T47D (cell line): ENCODE measurements around the gene MRGPRD.
"Not testable (repeated sequence)": the region's sequence is repeated elsewhere in the genome, so short reads cannot be mapped to it uniquely, and the experiment has no call there.

ENCODE experiments used
- DNase-seq, 2 experiments: peaks; one replicate each; pipeline versions ENCODE4 v3.0.0 to v3.0.0-alpha.2; 2011 to 2012; ENCODE audit warnings: low read depth in 1 of 2, low spot score in 1 of 2
- JUND ChIP-seq: IDR thresholded peaks from 2 replicates; pipeline ENCODE4 v1.6.1; 2012; ENCODE audit warnings: low read depth
- in situ Hi-C: cut with HindIII; loops from 2 replicates; pipeline ENCODE4 v1.10.0; 2016; ENCODE audit warnings: low sequenced_read_pairs, low pct_unique_long_range_greater_than_20kb

Gene MRGPRD

DNA sequence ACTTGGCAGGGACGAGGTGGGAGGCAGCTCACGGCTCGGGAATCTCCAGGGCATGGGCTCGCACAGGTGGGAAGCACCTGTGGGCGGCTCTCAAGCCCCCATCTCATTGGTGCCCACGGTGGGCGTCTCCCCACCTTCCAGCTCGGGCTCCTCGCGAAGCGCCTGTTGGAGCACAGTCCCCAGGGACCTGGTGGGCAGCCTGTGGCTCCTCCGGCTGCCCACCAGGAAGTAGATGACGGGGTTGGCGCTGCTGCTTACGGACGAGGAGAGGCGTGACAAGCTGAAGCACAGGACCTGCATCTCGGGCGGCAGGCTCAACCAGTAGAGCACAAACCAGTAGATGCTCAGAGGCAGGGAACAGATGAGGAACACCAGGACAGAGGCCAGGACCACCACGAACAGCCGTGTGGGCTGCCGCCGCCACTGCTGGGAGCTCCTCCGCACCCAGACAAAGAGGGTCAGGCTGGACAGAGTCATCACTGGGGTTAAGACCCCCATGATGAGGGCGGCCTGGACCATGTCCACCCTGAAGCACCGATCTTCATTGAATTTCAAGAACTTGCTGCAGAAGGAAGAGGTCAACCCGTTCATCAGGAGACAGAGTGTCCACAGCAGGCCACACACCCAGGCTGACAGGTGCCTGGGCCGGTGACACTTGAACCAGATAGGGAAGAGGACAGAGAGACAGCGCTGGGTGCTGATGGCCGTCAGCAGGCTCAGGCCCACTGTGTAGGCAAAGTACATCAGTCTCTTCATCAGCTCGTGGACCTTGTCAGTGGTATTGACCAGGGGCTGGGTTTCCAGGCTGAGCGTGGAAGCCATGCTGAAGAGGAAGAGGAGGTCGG lies 633 bp downstream of the MRGPRD start:
- no peak for DNase-seq
- in situ Hi-C loops: no loop called here
- TF ChIP-seq JUND: no peak

DNA sequence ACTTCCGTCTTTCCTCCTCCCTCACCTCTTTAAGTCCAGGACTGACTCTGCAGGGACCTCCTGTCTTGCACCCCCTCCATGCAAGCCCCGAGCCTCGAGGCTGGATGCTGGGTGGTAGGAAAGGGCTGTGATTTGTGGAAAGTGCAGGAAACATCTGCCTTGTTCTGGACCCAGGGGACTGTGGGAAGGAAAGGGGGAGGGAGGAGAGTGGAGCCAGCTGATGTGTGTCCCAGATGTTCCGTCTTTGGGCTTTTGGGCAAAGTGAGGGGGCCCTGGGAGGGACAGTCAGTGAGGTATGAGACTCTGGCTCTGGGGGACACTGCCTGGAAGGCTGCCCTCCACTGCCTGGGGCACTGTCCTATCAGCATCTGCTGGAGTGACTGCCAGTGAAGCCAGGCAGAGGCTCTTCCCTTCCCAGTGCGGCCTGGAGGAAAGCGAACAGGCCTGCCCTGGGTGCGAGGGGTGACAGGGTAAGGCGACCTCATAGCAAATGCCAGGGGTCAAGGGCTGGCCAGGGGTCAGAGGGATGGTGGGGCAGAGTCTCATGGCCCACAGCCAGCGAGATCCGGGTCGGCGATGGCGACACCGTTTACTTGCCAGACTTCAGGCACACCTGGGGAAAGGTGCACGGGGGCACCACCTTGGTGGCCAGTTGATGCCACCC lies 1.7 kb downstream of the MRGPRD start:
- DNase-seq: no peak
- no peak for TF ChIP-seq JUND
- in situ Hi-C loops: no loop called here

DNA sequence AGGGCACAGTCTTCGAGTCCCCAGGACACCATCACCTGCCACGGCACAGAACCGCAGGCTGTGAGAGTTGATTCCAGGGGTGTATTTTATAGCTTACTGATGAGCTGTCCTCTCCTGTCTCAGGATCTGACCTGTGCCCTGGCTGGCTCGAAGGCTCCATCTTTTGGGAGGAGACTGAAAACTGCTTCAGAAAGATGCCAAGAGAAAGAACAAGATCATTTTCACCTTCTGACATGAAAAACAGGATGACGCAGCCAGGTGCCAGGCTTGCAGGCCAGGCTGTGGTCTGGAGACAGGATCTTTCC lies 2.2 kb downstream of the MRGPRD start:
- DNase-seq: no peak
- TF ChIP-seq JUND: no peak
- in situ Hi-C loops: no loop called here

DNA sequence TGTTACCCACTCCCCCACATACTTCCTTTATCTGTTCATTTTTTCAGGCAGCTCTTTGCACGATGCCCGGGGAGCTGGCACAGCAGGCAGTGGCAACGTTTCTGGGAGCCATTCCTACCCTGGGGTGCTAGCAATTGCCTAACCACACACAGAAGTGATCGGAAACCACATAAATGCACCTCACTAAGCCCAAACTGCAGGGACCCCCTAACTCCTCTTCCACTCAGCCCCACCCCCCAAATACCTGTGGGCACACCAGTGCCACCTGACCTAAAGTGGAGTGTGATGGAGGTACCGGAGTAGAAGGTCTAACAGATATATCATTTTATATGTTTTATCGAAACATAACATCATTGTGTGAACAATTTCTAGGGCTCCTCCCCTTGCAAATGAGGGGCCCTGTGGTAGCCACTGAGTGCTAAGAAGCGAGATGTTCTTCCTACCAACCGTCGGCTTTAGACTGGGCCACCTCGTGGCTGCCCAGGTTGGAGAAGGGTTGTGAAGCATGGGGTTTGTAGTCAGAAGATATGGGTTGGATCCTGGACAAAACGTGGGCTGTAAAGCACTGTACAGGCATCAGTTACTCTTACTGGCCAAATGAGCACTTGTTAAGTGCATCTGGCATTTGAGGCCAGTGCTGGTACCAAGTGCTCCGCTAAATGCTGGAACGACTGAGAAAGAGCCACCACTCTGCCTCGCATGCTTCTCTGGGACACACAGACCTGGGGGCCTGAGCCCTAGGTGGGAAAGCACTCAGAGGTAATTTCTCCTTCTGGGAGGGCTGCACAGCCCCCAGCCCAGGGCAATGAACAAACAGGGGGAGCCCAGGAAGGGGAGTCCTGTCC lies 2.8 kb downstream of the MRGPRD start:
- no peak for DNase-seq
- in situ Hi-C loops: no loop called here

DNA sequence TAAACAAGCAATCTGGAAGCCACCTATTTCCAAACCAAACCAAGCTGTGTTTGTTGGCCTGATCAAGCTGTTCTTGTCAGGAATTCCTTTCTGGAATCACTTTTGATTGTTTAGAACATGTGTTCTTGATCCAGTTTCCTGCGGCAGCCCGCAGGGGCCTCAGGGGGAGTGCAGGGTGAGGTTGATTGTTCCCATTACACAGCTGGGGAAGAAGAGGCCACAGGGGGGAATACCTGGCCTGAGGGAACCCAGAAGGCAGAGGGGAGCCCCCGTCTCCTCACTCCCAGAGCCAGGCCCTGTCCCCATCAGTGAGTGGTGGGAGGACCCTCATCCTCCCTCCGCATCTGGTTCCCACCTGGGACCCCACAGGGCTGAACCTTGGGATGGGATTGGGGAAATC lies 4.2 kb downstream of the MRGPRD start:
- no peak for TF ChIP-seq JUND
- no peak for DNase-seq
- in situ Hi-C loops: no loop called here

More for the DNA sequence above, 2.8 kb downstream of the MRGPRD start:
- no peak for TF ChIP-seq JUND

DNA sequence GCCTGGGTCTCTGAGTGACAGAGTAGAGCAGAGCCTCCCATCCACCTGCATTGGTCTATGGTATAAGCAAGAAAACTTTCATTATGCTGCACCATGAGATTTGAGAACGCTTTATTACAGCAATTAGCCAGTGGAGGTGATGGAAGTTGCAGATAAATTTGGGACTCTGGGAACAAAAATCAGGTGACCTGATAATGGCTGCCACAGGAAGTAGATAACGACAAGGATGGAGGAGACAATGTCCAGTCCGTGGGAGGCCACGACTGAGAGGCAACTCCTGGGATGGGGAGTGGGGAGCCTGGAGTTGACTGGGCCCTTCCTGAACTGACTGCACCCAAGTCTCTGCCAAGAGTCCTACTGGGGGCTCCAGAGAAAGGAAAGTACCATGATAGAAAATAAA lies 4.7 kb downstream of the MRGPRD start:
- TF ChIP-seq JUND: no peak
- DNase-seq: no peak
- in situ Hi-C loops: no loop called here

DNA sequence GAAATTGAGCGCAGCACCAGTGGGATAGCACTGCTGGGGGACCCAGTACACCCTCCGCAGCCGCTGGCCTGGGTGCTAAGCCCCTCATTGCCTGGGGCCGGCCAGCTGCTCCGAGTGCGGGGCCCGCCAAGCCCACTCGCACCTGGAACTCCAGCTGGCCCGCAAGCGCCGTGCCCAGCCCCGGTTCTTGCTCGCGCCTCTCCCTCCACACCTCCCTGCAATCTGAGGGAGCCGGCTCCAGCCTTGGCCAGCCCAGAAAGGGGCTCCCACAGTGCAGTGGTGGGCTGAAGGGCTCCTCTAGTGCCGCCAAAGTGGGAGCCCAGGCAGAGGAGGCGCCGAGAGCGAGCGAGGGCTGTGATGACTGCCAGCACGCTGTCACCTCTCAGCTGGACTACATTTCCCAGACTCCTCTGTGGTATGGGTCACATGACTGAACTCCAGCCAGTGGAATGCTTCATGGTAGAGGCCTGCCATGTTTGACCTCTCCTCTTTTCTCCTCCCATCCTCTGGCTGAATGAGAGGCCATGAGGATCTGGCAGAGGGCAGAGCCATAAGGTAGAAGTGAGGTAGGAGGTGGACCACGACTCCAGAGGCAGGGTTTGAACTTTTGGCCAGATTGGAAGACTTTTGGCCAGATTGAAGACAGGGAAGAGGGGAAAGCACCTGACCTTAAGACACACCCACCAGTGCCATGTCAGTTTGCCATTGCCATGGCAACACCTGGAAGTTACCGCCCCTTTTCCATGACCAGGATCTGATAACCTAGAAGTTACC lies 6.2 kb downstream of the MRGPRD start:
- in situ Hi-C loops: no loop called here
- DNase-seq: peak; percentile 71 to 90
- no peak for TF ChIP-seq JUND

DNA sequence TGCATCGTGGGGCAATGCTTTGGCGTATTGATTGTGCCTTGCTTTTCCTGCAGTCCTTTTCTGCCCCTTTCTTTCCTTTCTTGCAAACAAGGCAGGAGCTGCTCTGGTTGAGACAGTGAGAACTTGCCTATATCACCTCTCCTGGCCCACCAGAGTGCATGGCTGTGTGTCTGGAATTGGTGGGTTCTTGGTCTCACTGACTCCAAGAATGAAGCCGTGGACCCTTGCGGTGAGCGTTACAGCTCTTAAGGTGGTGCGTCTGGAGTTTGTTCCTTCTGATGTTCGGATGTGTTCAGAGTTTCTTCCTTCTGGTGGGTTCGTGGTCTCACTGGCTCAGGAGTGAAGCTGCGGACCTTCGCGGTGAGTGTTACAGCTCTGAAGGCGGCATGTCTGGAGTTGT lies 7.1 kb downstream of the MRGPRD start:
- in situ Hi-C loops, DNase-seq: not testable (repeated sequence)

DNA sequence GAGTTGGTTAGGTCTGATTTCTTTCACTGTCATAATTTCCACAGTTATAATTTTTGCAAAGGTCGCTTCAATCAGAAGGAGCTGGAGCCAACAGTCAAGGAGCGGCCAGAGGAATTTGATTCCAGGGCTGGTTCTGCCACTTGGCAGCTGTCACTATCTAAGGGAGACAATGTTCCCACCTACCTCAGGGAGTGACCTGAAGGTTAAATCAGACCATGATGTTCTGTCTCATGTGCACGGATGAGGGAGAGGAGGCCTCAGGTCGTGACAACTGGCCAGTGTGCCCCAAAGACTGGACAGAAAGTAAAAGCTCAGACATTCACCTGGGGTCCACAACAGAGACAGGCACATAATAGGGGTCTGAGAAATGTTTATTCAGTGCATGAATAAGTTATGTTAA lies 7.6 kb downstream of the MRGPRD start:
- in situ Hi-C loops: no loop called here
- no peak for TF ChIP-seq JUND
- DNase-seq: no peak

DNA sequence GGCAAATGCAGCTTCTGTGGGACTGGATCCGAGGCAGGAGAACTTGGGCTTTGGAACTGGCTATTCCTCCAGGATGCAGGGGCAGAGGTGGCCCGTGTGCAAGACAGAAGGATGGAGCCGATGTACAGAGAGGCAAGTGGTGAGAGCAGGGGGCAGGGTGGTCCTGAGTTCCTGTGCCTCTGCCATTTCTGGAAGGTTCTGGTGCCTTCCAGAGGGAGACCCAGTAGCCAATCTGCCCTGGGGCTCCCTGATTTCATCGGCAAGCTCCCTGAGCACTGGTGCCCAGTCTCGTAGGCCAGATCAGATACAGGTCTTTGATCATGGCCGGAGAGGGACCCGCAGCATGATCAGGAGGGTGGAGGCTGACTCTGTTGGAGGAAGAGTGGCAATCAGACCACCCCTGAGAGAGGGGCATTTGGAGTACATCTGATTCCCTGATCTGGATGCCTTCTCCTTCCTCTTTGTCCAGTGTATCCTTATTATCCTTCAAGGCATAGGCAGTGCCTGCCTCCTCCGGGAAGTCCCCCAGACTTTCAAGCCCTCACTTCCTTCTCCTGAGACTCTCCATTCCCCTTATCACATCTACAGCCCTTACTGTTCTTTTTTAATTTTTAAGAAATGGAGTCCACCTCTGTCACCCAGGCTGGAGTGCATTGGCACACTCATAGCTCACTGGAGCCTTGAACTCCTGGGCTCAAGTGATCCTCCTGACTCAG lies 9.7 kb downstream of the MRGPRD start:
- in situ Hi-C loops: no loop called here
- no peak for TF ChIP-seq JUND
- no peak for DNase-seq

DNA sequence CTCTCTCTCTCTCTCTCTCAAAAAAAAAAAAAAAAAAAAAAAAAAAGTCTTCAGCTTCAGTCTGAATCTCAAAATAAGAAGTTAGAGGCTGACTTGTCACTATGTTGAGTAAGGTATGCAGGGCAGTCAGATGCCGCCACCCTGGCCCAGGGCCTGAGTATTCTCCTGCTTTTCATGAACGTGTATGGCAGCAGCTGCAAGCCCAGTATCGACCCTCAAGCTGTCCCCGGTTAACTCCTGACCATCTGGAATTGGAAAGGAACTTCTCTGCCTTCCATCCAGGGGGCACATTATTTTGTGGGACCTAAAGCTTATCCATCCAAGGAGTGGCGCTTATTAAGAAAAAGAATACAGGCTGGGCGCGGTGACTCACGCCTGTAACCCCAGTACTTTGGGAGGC lies 11.4 kb downstream of the MRGPRD start:
- in situ Hi-C loops: no loop called here
- no peak for DNase-seq
- TF ChIP-seq JUND: no peak
